ENCODE results near the gene TMX2.

TMX2 gene

DNA sequence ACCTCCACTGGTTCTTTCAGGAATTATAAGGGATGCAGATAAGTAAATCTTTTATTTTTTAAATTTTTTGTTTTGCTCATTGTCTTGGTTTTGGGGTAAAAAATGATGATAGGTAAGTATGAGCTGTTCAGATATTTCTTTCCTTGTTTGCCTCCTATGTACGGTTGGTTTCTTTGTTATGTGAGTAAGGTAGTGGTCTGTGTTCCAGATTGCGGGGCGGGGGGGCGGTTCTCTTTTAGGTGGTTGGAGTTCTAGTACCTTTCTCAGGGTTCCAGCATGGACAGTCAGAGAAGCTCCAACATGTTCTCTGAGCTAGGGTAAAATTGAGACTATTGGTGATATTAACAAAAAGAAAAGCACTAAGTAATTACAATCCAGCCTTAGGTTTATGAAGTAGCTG is 51.6 kb downstream of the TMX2 start:
- DNase-seq: no peak
- no peak overlapping the region for H2AK5ac ChIP-seq (ENCODE audit: low read length, severe bottlenecking)
- no peaks in the 10 kb centered on the region for H3K27me3 ChIP-seq (ENCODE audit: control insufficient read depth in 1 of 2, insufficient read depth in 1 of 2, low read length in 2 of 2)
- no peak overlapping the region for H3K23ac ChIP-seq (ENCODE audit: low read length in 2 of 2)
- 72% methylated on average over 4 of the region's 4 CpGs for WGBS
- no peak overlapping the region for H3K27ac ChIP-seq (ENCODE audit: low read length, poor library complexity, severe bottlenecking)
- peak overlapping the region; percentile 54 for H3K4me2 ChIP-seq (ENCODE audit: low read length, poor library complexity, severe bottlenecking)
- no peak overlapping the region for H2BK15ac ChIP-seq (ENCODE audit: low read depth, poor library complexity, severe bottlenecking)
- no peaks in the 10 kb centered on the region for H3K36me3 ChIP-seq (ENCODE audit: control insufficient read depth in 1 of 2, insufficient read depth in 2 of 2, low read depth in 1 of 2, low read length in 2 of 2)
- no peak overlapping the region for H2AFZ ChIP-seq (ENCODE audit: low read depth, low read length)
- peak overlapping the region in 1 of 2 experiments; percentile 96 for H3K4me3 ChIP-seq (ENCODE audit: insufficient read depth in 1 of 2, low read depth in 1 of 2, low read length in 2 of 2)
- peak overlapping the region; percentile 100 for H3K9ac ChIP-seq (ENCODE audit: low read length)
- H3K4ac ChIP-seq (ENCODE audit: low read depth in 1 of 2, low read length in 2 of 2): no peak overlapping the region
- no peaks in the 10 kb centered on the region for H3K79me1 ChIP-seq (replicated peaks; ENCODE audit: low read length, poor library complexity, severe bottlenecking)
- H3K18ac ChIP-seq (ENCODE audit: low read depth in 1 of 2, low read length in 2 of 2): no peak overlapping the region
- H3K4me1 ChIP-seq (ENCODE audit: control insufficient read depth, insufficient read depth, low read depth, low read length): peaks cover 6% of the 10 kb centered on the region
- H4K8ac ChIP-seq (ENCODE audit: low read length): no peak overlapping the region
- H3K14ac ChIP-seq (ENCODE audit: low read length in 2 of 2): no peak overlapping the region
- no peak overlapping the region for H2BK5ac ChIP-seq (ENCODE audit: low read depth, low read length, poor library complexity, severe bottlenecking)
- H2BK120ac ChIP-seq (ENCODE audit: low read depth, low read length): no peak overlapping the region
- H2BK12ac ChIP-seq (ENCODE audit: low read length in 2 of 2): no peak overlapping the region
- H3K9me3 ChIP-seq (ENCODE audit: control insufficient read depth, low read length): no peaks in the 10 kb centered on the region
- H4K91ac ChIP-seq (ENCODE audit: low read length): no peak overlapping the region

GRCh38 chr11:57764566-57764965 is 52.2 kb downstream of the TMX2 start:
- Histone ChIP-seq H2BK5ac (ENCODE audit: low read depth, low read length, poor library complexity, severe bottlenecking) (no peak overlapping the region), H3K9ac (ENCODE audit: low read length) (peak overlapping the region; percentile 100), H3K14ac (ENCODE audit: low read length in 2 of 2) (no peak overlapping the region), H3K4me3 (ENCODE audit: insufficient read depth in 1 of 2, low read depth in 1 of 2, low read length in 2 of 2) (peak overlapping the region in 1 of 2 experiments; percentile 96), H3K18ac (ENCODE audit: low read depth in 1 of 2, low read length in 2 of 2) (no peak overlapping the region), H4K91ac (ENCODE audit: low read length) (no peak overlapping the region), H3K4me2 (ENCODE audit: low read length, poor library complexity, severe bottlenecking) (peak overlapping the region; percentile 54), H2AK5ac (ENCODE audit: low read length, severe bottlenecking) (no peak overlapping the region), H3K4me1 (ENCODE audit: control insufficient read depth, insufficient read depth, low read depth, low read length) (peaks cover 6% of the 10 kb centered on the region), H3K36me3 (ENCODE audit: control insufficient read depth in 1 of 2, insufficient read depth in 2 of 2, low read depth in 1 of 2, low read length in 2 of 2) (no peaks in the 10 kb centered on the region), H2AFZ (ENCODE audit: low read depth, low read length) (no peak overlapping the region), H2BK15ac (ENCODE audit: low read depth, poor library complexity, severe bottlenecking) (no peak overlapping the region), H3K79me1 (replicated peaks; ENCODE audit: low read length, poor library complexity, severe bottlenecking) (no peaks in the 10 kb centered on the region), H3K23ac (ENCODE audit: low read length in 2 of 2) (no peak overlapping the region), H3K27ac (ENCODE audit: low read length, poor library complexity, severe bottlenecking) (no peak overlapping the region), H2BK12ac (ENCODE audit: low read length in 2 of 2) (no peak overlapping the region), H3K9me3 (ENCODE audit: control insufficient read depth, low read length) (no peaks in the 10 kb centered on the region), H3K27me3 (ENCODE audit: control insufficient read depth in 1 of 2, insufficient read depth in 1 of 2, low read length in 2 of 2) (no peaks in the 10 kb centered on the region), H2BK120ac (ENCODE audit: low read depth, low read length) (no peak overlapping the region), H4K8ac (ENCODE audit: low read length) (no peak overlapping the region), H3K4ac (ENCODE audit: low read depth in 1 of 2, low read length in 2 of 2) (no peak overlapping the region)
- 40% methylated on average over 2 of the region's 2 CpGs for WGBS
- DNase-seq: peak; percentile 31

DNA sequence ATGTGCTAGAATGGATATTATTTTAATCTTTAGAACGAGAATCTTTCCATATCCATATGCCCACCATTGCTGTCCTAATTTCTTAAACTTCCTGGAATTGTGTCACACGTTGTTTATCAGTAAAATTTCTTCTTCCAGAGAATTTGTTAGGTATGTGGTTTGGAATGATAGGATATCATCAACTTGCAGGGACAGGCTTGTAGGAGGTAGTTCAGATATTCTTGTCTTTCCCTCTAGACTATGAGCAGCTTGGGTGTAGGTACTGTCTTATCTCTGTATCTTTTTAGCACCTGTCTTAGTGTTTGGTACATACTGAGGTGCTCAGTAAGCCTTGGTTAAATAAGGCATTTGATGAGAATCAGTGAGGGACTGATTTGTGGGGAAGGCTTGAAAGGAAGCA is 52.6 kb downstream of the TMX2 start:
- Histone ChIP-seq H4K8ac (ENCODE audit: low read length) (no peak overlapping the region), H3K4me3 (ENCODE audit: insufficient read depth in 1 of 2, low read depth in 1 of 2, low read length in 2 of 2) (peak overlapping the region in 1 of 2 experiments; percentile 96), H3K18ac (ENCODE audit: low read depth in 1 of 2, low read length in 2 of 2) (no peak overlapping the region), H3K23ac (ENCODE audit: low read length in 2 of 2) (no peak overlapping the region), H3K14ac (ENCODE audit: low read length in 2 of 2) (no peak overlapping the region), H2BK15ac (ENCODE audit: low read depth, poor library complexity, severe bottlenecking) (no peak overlapping the region), H3K27ac (ENCODE audit: low read length, poor library complexity, severe bottlenecking) (no peak overlapping the region), H3K9ac (ENCODE audit: low read length) (peak overlapping the region; percentile 100), H3K79me1 (replicated peaks; ENCODE audit: low read length, poor library complexity, severe bottlenecking) (no peaks in the 10 kb centered on the region), H3K4me2 (ENCODE audit: low read length, poor library complexity, severe bottlenecking) (peak overlapping the region; percentile 54), H3K9me3 (ENCODE audit: control insufficient read depth, low read length) (no peaks in the 10 kb centered on the region), H2AFZ (ENCODE audit: low read depth, low read length) (no peak overlapping the region), H3K36me3 (ENCODE audit: control insufficient read depth in 1 of 2, insufficient read depth in 2 of 2, low read depth in 1 of 2, low read length in 2 of 2) (no peaks in the 10 kb centered on the region), H2BK12ac (ENCODE audit: low read length in 2 of 2) (no peak overlapping the region), H2BK5ac (ENCODE audit: low read depth, low read length, poor library complexity, severe bottlenecking) (no peak overlapping the region), H2AK5ac (ENCODE audit: low read length, severe bottlenecking) (no peak overlapping the region), H3K4me1 (ENCODE audit: control insufficient read depth, insufficient read depth, low read depth, low read length) (peaks cover 6% of the 10 kb centered on the region), H3K4ac (ENCODE audit: low read depth in 1 of 2, low read length in 2 of 2) (no peak overlapping the region), H3K27me3 (ENCODE audit: control insufficient read depth in 1 of 2, insufficient read depth in 1 of 2, low read length in 2 of 2) (no peaks in the 10 kb centered on the region), H2BK120ac (ENCODE audit: low read depth, low read length) (no peak overlapping the region), H4K91ac (ENCODE audit: low read length) (no peak overlapping the region)
- WGBS: 75% methylated on average over 1 of the region's 2 CpGs
- DNase-seq: no peak

DNA sequence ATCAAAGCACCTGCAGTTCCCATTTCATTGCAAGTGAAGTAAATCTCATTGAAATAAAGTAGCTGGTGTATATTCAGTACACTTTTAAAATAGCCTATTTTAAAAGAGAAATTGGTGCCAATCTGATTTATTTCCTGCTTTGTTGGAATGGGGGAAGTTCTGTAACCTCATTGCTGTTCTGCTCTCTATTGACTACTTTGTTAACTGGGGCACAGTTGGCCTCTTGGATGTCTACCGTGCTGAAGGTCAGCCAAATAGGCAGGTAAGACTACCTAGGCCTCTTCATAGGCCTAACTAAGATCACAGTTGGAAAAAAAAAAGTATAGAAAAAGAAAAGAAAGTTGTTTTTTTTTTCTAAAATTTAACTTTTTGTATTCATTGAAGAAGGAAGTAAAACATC is 58.4 kb downstream of the TMX2 start:
- no peak overlapping the region for H3K9ac ChIP-seq (ENCODE audit: low read length)
- H4K91ac ChIP-seq (ENCODE audit: low read length): no peak overlapping the region
- no peaks in the 10 kb centered on the region for H3K79me1 ChIP-seq (replicated peaks; ENCODE audit: low read length, poor library complexity, severe bottlenecking)
- no peak overlapping the region for H2AFZ ChIP-seq (ENCODE audit: low read depth, low read length)
- no peak overlapping the region for H3K4ac ChIP-seq (ENCODE audit: low read depth in 1 of 2, low read length in 2 of 2)
- no peak overlapping the region for H4K8ac ChIP-seq (ENCODE audit: low read length)
- H2BK12ac ChIP-seq (ENCODE audit: low read length in 2 of 2): no peak overlapping the region
- no peak overlapping the region for H3K14ac ChIP-seq (ENCODE audit: low read length in 2 of 2)
- H3K27me3 ChIP-seq (ENCODE audit: control insufficient read depth in 1 of 2, insufficient read depth in 1 of 2, low read length in 2 of 2): no peaks in the 10 kb centered on the region
- no peak for DNase-seq
- no peak overlapping the region for H2AK5ac ChIP-seq (ENCODE audit: low read length, severe bottlenecking)
- H3K4me1 ChIP-seq (ENCODE audit: control insufficient read depth, insufficient read depth, low read depth, low read length): peaks cover 5% of the 10 kb centered on the region
- H3K23ac ChIP-seq (ENCODE audit: low read length in 2 of 2): no peak overlapping the region
- H3K4me2 ChIP-seq (ENCODE audit: low read length, poor library complexity, severe bottlenecking): no peak overlapping the region
- no peak overlapping the region for H3K4me3 ChIP-seq (ENCODE audit: insufficient read depth in 1 of 2, low read depth in 1 of 2, low read length in 2 of 2)
- no peaks in the 10 kb centered on the region for H3K9me3 ChIP-seq (ENCODE audit: control insufficient read depth, low read length)
- H3K36me3 ChIP-seq (ENCODE audit: control insufficient read depth in 1 of 2, insufficient read depth in 2 of 2, low read depth in 1 of 2, low read length in 2 of 2): no peaks in the 10 kb centered on the region
- H3K18ac ChIP-seq (ENCODE audit: low read depth in 1 of 2, low read length in 2 of 2): no peak overlapping the region
- H2BK120ac ChIP-seq (ENCODE audit: low read depth, low read length): no peak overlapping the region
- WGBS: no CpG with 5 or more reads among the region's 1 CpG
- no peak overlapping the region for H3K27ac ChIP-seq (ENCODE audit: low read length, poor library complexity, severe bottlenecking)
- no peak overlapping the region for H2BK15ac ChIP-seq (ENCODE audit: low read depth, poor library complexity, severe bottlenecking)
- no peak overlapping the region for H2BK5ac ChIP-seq (ENCODE audit: low read depth, low read length, poor library complexity, severe bottlenecking)

Data from mesenchymal stem cell (in vitro differentiated cells and primary cell).